ENCODE results near the gene ANKRD36C. TPM values are rescaled to one million over a fixed set of nuclear protein-coding genes. Genes with fewer than 3 reads are reported as not detected.
A peak's percentile ranks its signal among the peaks of the same experiment; 100 is the strongest.
"Not testable (repeated sequence)": the region's sequence is repeated elsewhere in the genome, so short reads cannot be mapped to it uniquely, and the experiment has no call there.

ANKRD36C gene
- total RNA-seq, 1 experiment from 2014 or later, result 2.4 TPM

GRCh38 chr2:95915131-95915530 lies 76.5 kb downstream of the ANKRD36C start:
- H3K4me3 ChIP-seq (ENCODE audit: insufficient read depth, low read depth, low read length); DNase-seq: not testable (repeated sequence)

GRCh38 chr2:95911431-95911830 lies 80.2 kb downstream of the ANKRD36C start:
- H3K27me3 ChIP-seq (ENCODE audit: control insufficient read depth, insufficient read depth, low read length); DNase-seq; H3K4me3 ChIP-seq (ENCODE audit: insufficient read depth, low read depth, low read length); H3K36me3 ChIP-seq (replicated peaks; ENCODE audit: control insufficient read depth, insufficient read depth, low read length): not testable (repeated sequence)

More at GRCh38 chr2:95915131-95915530, 76.5 kb downstream of the ANKRD36C start:
- not testable (repeated sequence) for H3K27me3 ChIP-seq (ENCODE audit: control insufficient read depth, insufficient read depth, low read length); H3K36me3 ChIP-seq (replicated peaks; ENCODE audit: control insufficient read depth, insufficient read depth, low read length)

- not testable (repeated sequence) for H3K27me3 ChIP-seq (ENCODE audit: control insufficient read depth, insufficient read depth, low read length); H3K4me3 ChIP-seq (ENCODE audit: insufficient read depth, low read depth, low read length)
Observed at GRCh38 chr2:95894443-95894842, 97.2 kb downstream of the ANKRD36C start.

GRCh38 chr2:95867929-95868328 lies 123.7 kb downstream of the ANKRD36C start:
- not testable (repeated sequence) for H3K27me3 ChIP-seq (ENCODE audit: control insufficient read depth, insufficient read depth, low read length); H3K36me3 ChIP-seq (replicated peaks; ENCODE audit: control insufficient read depth, insufficient read depth, low read length); DNase-seq; H3K4me3 ChIP-seq (ENCODE audit: insufficient read depth, low read depth, low read length)

More at GRCh38 chr2:95894443-95894842, 97.2 kb downstream of the ANKRD36C start:
- not testable (repeated sequence) for DNase-seq; H3K36me3 ChIP-seq (replicated peaks; ENCODE audit: control insufficient read depth, insufficient read depth, low read length)

GRCh38 chr2:95867047-95867677 lies 124.5 kb downstream of the ANKRD36C start:
- not testable (repeated sequence) for DNase-seq; H3K27me3 ChIP-seq (ENCODE audit: control insufficient read depth, insufficient read depth, low read length); H3K4me3 ChIP-seq (ENCODE audit: insufficient read depth, low read depth, low read length); H3K36me3 ChIP-seq (replicated peaks; ENCODE audit: control insufficient read depth, insufficient read depth, low read length)

GRCh38 chr2:95862121-95862520 lies 129.5 kb downstream of the ANKRD36C start:
- not testable (repeated sequence) for H3K4me3 ChIP-seq (ENCODE audit: insufficient read depth, low read depth, low read length); DNase-seq; H3K36me3 ChIP-seq (replicated peaks; ENCODE audit: control insufficient read depth, insufficient read depth, low read length)

GRCh38 chr2:95836151-95836550 lies 155.5 kb downstream of the ANKRD36C start:
- H3K36me3 ChIP-seq (replicated peaks; ENCODE audit: control insufficient read depth, insufficient read depth, low read length), result no peaks in the 10 kb centered on the region
- H3K4me3 ChIP-seq (ENCODE audit: insufficient read depth, low read depth, low read length), result no peak overlapping the region
- DNase-seq, result no peak
- no peaks in the 10 kb centered on the region for H3K27me3 ChIP-seq (ENCODE audit: control insufficient read depth, insufficient read depth, low read length)

More at GRCh38 chr2:95862121-95862520, 129.5 kb downstream of the ANKRD36C start:
- not testable (repeated sequence) for H3K27me3 ChIP-seq (ENCODE audit: control insufficient read depth, insufficient read depth, low read length)

GRCh38 chr2:95834077-95835013 lies 157.3 kb downstream of the ANKRD36C start:
- not testable (repeated sequence) for DNase-seq; H3K27me3 ChIP-seq (ENCODE audit: control insufficient read depth, insufficient read depth, low read length); H3K4me3 ChIP-seq (ENCODE audit: insufficient read depth, low read depth, low read length); H3K36me3 ChIP-seq (replicated peaks; ENCODE audit: control insufficient read depth, insufficient read depth, low read length)

GRCh38 chr2:95824218-95824617 lies 167.4 kb downstream of the ANKRD36C start:
- not testable (repeated sequence) for H3K36me3 ChIP-seq (replicated peaks; ENCODE audit: control insufficient read depth, insufficient read depth, low read length); DNase-seq; H3K27me3 ChIP-seq (ENCODE audit: control insufficient read depth, insufficient read depth, low read length); H3K4me3 ChIP-seq (ENCODE audit: insufficient read depth, low read depth, low read length)

GRCh38 chr2:95817521-95817920 lies 174.1 kb downstream of the ANKRD36C start:
- H3K36me3 ChIP-seq (replicated peaks; ENCODE audit: control insufficient read depth, insufficient read depth, low read length); DNase-seq; H3K4me3 ChIP-seq (ENCODE audit: insufficient read depth, low read depth, low read length): not testable (repeated sequence)

GRCh38 chr2:95813311-95813710 lies 178.3 kb downstream of the ANKRD36C start:
- H3K27me3 ChIP-seq (ENCODE audit: control insufficient read depth, insufficient read depth, low read length); H3K4me3 ChIP-seq (ENCODE audit: insufficient read depth, low read depth, low read length); DNase-seq: not testable (repeated sequence)

More at GRCh38 chr2:95817521-95817920, 174.1 kb downstream of the ANKRD36C start:
- H3K27me3 ChIP-seq (ENCODE audit: control insufficient read depth, insufficient read depth, low read length), result not testable (repeated sequence)

GRCh38 chr2:95799892-95800291 lies 191.7 kb downstream of the ANKRD36C start:
- peak; percentile 15 for DNase-seq
- H3K4me3 ChIP-seq (ENCODE audit: insufficient read depth, low read depth, low read length), result no peak overlapping the region
- H3K27me3 ChIP-seq (ENCODE audit: control insufficient read depth, insufficient read depth, low read length), result no peaks in the 10 kb centered on the region
- no peaks in the 10 kb centered on the region for H3K36me3 ChIP-seq (replicated peaks; ENCODE audit: control insufficient read depth, insufficient read depth, low read length)

More at GRCh38 chr2:95813311-95813710, 178.3 kb downstream of the ANKRD36C start:
- H3K36me3 ChIP-seq (replicated peaks; ENCODE audit: control insufficient read depth, insufficient read depth, low read length), result not testable (repeated sequence)

GRCh38 chr2:95799147-95799889 lies 192.3 kb downstream of the ANKRD36C start:
- H3K27me3 ChIP-seq (ENCODE audit: control insufficient read depth, insufficient read depth, low read length); DNase-seq; H3K36me3 ChIP-seq (replicated peaks; ENCODE audit: control insufficient read depth, insufficient read depth, low read length); H3K4me3 ChIP-seq (ENCODE audit: insufficient read depth, low read depth, low read length): not testable (repeated sequence)

Measured in H7 (cell line).